Measurements from ENCODE around the gene ACOT7.

Gene ACOT7

DNA sequence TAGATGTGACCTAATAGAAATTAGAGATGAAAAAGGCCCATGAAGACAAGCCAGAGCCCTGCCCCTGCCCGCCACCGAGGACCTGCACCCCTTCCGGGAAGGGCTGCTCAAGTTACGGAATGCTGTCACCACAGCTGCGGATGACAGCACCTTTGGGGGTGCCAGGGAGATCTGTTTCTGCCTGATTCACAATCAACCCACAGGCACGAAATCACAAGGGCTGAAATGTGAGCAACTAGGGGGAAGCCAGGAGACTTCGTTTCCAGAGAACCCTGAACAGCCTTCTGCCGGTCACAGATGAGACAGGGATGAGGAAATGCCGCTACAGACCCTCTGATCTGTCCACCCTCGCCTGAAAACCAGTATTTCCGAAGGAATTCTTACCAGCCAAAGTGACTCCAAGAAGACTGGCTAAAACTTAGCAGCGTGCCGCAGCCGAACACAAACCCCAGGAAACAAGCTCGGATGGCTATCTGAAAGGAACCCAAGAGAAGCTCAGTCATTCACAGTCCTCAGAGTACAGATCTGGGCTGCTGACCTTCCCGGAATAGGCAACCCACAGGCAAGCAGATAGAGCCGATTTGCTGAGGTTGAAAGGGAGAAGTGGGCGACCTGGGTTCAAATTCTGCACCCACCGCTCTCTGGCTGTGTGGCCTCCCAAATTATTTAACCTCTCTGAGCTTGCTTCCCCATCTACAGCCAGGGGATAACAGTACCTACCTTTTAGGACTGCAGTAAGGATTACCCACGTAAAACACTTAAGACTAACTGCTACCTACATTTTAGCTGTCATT lies 158.9 kb downstream of the ACOT7 start:
- TF ChIP-seq, protein P1, sequence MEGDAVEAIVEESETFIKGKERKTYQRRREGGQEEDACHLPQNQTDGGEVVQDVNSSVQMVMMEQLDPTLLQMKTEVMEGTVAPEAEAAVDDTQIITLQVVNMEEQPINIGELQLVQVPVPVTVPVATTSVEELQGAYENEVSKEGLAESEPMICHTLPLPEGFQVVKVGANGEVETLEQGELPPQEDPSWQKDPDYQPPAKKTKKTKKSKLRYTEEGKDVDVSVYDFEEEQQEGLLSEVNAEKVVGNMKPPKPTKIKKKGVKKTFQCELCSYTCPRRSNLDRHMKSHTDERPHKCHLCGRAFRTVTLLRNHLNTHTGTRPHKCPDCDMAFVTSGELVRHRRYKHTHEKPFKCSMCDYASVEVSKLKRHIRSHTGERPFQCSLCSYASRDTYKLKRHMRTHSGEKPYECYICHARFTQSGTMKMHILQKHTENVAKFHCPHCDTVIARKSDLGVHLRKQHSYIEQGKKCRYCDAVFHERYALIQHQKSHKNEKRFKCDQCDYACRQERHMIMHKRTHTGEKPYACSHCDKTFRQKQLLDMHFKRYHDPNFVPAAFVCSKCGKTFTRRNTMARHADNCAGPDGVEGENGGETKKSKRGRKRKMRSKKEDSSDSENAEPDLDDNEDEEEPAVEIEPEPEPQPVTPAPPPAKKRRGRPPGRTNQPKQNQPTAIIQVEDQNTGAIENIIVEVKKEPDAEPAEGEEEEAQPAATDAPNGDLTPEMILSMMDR (IDR thresholded peaks at IDR 0.05; ENCODE audit: extremely low read depth, missing control alignments): no peak
- no peak for DNase-seq (ENCODE audit: low spot score)

GRCh38 chr1:6233376-6233775 lies 160.2 kb downstream of the ACOT7 start:
- TF ChIP-seq, protein P1 (IDR thresholded peaks at IDR 0.05; ENCODE audit: extremely low read depth, missing control alignments): no peak
- DNase-seq (ENCODE audit: low spot score): no peak

DNA sequence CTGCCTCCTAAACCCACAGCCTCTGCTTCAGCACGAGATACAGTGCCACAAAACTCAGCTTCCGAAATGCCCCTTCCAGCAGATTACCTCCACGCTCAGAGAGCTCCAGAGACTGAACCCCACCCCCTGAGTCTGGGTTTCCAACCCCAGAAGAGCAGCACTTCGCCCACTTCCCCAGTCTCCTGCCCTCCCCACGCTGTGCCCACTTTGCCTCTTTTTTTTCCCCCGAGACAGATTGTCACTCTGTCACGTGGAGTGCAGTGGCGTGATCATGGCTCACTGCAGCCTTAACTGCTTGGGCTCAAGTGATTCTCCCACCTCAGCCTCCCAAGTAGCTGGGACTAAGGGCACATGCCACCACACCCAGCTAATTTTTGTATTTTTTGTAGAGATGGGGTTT lies 167.9 kb downstream of the ACOT7 start:
- TF ChIP-seq, protein P1 (IDR thresholded peaks at IDR 0.05; ENCODE audit: extremely low read depth, missing control alignments): no peak
- no peak for DNase-seq (ENCODE audit: low spot score)

GRCh38 chr1:6224718-6225117 lies 168.8 kb downstream of the ACOT7 start:
- TF ChIP-seq, protein P1 (IDR thresholded peaks at IDR 0.05; ENCODE audit: extremely low read depth, missing control alignments): no peak
- no peak for DNase-seq (ENCODE audit: low spot score)

DNA sequence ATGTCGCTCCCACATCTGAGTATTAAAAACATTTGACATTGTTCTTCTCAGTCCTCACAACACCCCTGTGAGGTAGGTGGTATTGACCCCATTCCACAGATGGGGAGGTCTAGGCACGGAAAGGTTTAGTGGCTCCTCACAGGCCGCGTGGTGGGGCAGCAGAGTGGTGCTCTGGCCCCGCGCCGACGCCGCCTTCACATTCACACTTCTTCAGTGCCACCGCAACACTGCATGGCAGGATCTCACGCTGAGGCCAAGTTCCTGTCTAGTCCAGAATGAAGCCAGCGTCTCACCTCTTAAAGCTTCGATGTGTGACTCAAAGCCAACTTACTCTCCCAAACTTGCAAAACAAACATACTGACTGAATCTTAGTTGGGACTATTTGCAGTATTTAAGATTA lies 169.9 kb downstream of the ACOT7 start:
- TF ChIP-seq, protein P1 (IDR thresholded peaks at IDR 0.05; ENCODE audit: extremely low read depth, missing control alignments): no peak

GRCh38 chr1:6222636-6223035 lies 170.9 kb downstream of the ACOT7 start:
- DNase-seq (ENCODE audit: low spot score): no peak

More for the DNA sequence above, 169.9 kb downstream of the ACOT7 start:
- no peak for DNase-seq (ENCODE audit: low spot score)

GRCh38 chr1:6221210-6221784 lies 172.3 kb downstream of the ACOT7 start:
- TF ChIP-seq, protein P1 (IDR thresholded peaks at IDR 0.05; ENCODE audit: extremely low read depth, missing control alignments): no peak
- no peak for DNase-seq (ENCODE audit: low spot score)

More at GRCh38 chr1:6222636-6223035, 170.9 kb downstream of the ACOT7 start:
- TF ChIP-seq, protein P1 (IDR thresholded peaks at IDR 0.05; ENCODE audit: extremely low read depth, missing control alignments): no peak

Data from GM20000 (cell line).